SK-N-SH (cell line): ENCODE measurements around the gene CRYBG1. TPM values are rescaled to one million over a fixed set of nuclear protein-coding genes. Genes with fewer than 3 reads are reported as not detected.

ENCODE experiments used
- CTCF ChIA-PET: fragments of 300-600, 350-600 bp; formaldehyde crosslinking; extraction: SDS; loops from one replicate; lab custom pipeline; 2021; lab: Yijun Ruan, JAX
- POLR2A ChIA-PET: fragments of 350-600 bp; sonication (Branson Sonifier 250); formaldehyde crosslinking; extraction: SDS; loops from one replicate; lab custom pipeline; 2020; ENCODE audit warnings: antibody characterized with exemption, inconsistent platforms; lab: Yijun Ruan, JAX
- DNase-seq: peaks from one replicate; pipeline ENCODE4 v3.0.0; 2012
- H2AFZ ChIP-seq: fragments of 200-600 bp; sonication (generic); 2 replicates; pipeline ENCODE4 v1.8.1; 2016; ENCODE audit warnings: antibody characterized with exemption, mild to moderate bottlenecking, low read depth
- H3F3A ChIP-seq: fragments of 200-600 bp; sonication (generic); replicated peaks from 2 replicates; pipeline ENCODE3; 2016; ENCODE audit warnings: antibody characterized with exemption, mild to moderate bottlenecking; ENCODE audit not compliant: insufficient read depth
- H3K27ac ChIP-seq, 2 experiments: fragments of 200-500 bp in 1 of 2; fragments of 200-600 bp in 1 of 2; sonication (Bioruptor generic) in 1 of 2; sonication (generic), shearing (Covaris generic) in 1 of 2; 2 replicates each; pipeline versions ENCODE4 v1.5.1 to v1.6.1; 2014 to 2016; ENCODE audit warnings: low read depth in 2 of 2, inconsistent platforms in 1 of 2, low read length in 1 of 2, mild to moderate bottlenecking in 1 of 2, mixed read lengths in 1 of 2
- H3K27me3 ChIP-seq: fragments of 200-600 bp; sonication (generic), shearing (Covaris generic); 2 replicates; pipeline ENCODE4 v1.6.1; 2016; ENCODE audit warnings: mixed run types; ENCODE audit not compliant: insufficient read depth
- H3K36me3 ChIP-seq, 2 experiments: fragments of 200-500 bp in 1 of 2; fragments of 200-600 bp in 1 of 2; sonication (Bioruptor generic) in 1 of 2; sonication (generic) in 1 of 2; replicated peaks in 1 of 2; 2 replicates each; pipeline versions ENCODE3 to v1.5.1; 2014 to 2016; ENCODE audit warnings: low read length in 1 of 2, mild to moderate bottlenecking in 1 of 2; ENCODE audit not compliant: insufficient read depth in 2 of 2, control insufficient read depth in 1 of 2
- H3K4me1 ChIP-seq, 2 experiments: fragments of 200-500 bp in 1 of 2; fragments of 200-600 bp in 1 of 2; sonication (Bioruptor generic) in 1 of 2; sonication (generic), shearing (Covaris generic) in 1 of 2; 2 replicates each; pipeline versions ENCODE4 v1.5.1 to v1.6.1; 2014 to 2016; ENCODE audit warnings: low read depth in 1 of 2, low read length in 1 of 2, mixed run types in 1 of 2; ENCODE audit not compliant: insufficient read depth in 2 of 2, control insufficient read depth in 1 of 2
- H3K4me2 ChIP-seq: fragments of 200-600 bp; sonication (generic), shearing (Covaris generic); 2 replicates; pipeline ENCODE4 v1.6.1; 2017; ENCODE audit warnings: mixed run types
- H3K4me3 ChIP-seq, 2 experiments: fragments of 200-500 bp in 1 of 2; fragments of 200-600 bp in 1 of 2; sonication (Bioruptor generic) in 1 of 2; sonication (generic), shearing (Covaris generic) in 1 of 2; 2 replicates each; pipeline versions ENCODE4 v1.5.1 to v1.8.1; 2014 to 2016; ENCODE audit warnings: low read depth in 2 of 2, inconsistent platforms in 1 of 2, low read length in 1 of 2, mild to moderate bottlenecking in 1 of 2, mixed read lengths in 1 of 2, moderate library complexity in 1 of 2
- H3K79me2 ChIP-seq: fragments of 200-600 bp; sonication (generic); 2 replicates; pipeline ENCODE4 v1.8.1; 2017; ENCODE audit warnings: mild to moderate bottlenecking; ENCODE audit not compliant: insufficient read depth
- H3K9ac ChIP-seq: fragments of 200-600 bp; sonication (generic); 2 replicates; pipeline ENCODE4 v1.6.1; 2017; ENCODE audit warnings: mixed run types
- H3K9me2 ChIP-seq: fragments of 200-600 bp; sonication (generic); 2 replicates; pipeline ENCODE4 v1.6.1; 2017; ENCODE audit warnings: mixed run types
- H3K9me3 ChIP-seq: fragments of 200-600 bp; sonication (generic); 2 replicates; pipeline ENCODE4 v1.6.1; 2017; ENCODE audit warnings: mixed run types, mild to moderate bottlenecking, moderate library complexity
- H4K20me1 ChIP-seq: fragments of 200-600 bp; sonication (generic); 2 replicates; pipeline ENCODE4 v1.6.1; 2017; ENCODE audit warnings: mild to moderate bottlenecking, mixed run types; ENCODE audit not compliant: insufficient read depth
- CHD2 ChIP-seq: fragments of 150-350 bp; IDR thresholded peaks from 2 replicates; pipeline ENCODE4 v1.6.1; 2018; ENCODE audit warnings: low read length; ENCODE audit not compliant: partially characterized antibody
- EZH2phosphoT487 ChIP-seq: fragments of 200-600 bp; sonication (generic); IDR thresholded peaks from 2 replicates; pipeline ENCODE4 v1.6.1; 2017; ENCODE audit warnings: low read depth, mixed run types, mild to moderate bottlenecking, antibody characterized with exemption, moderate library complexity, borderline replicate concordance
- FOXM1 ChIP-seq: IDR thresholded peaks from 2 replicates; pipeline ENCODE4 v1.4.0; 2012; ENCODE audit warnings: low read depth, mild to moderate bottlenecking
- GATA2 ChIP-seq: sonication (generic); formaldehyde crosslinking; IDR thresholded peaks from 2 replicates; pipeline ENCODE4 v1.5.0; 2020; ENCODE audit warnings: mild to moderate bottlenecking, missing genetic modification reagents
- JUND ChIP-seq: IDR thresholded peaks from 2 replicates; pipeline ENCODE4 v1.4.0; 2012
- POLR2AphosphoS5 ChIP-seq: IDR thresholded peaks from 2 replicates; pipeline ENCODE4 v1.6.1; 2012; ENCODE audit warnings: low read depth, low read length
- RAD21 ChIP-seq: IDR thresholded peaks from 2 replicates; pipeline ENCODE4 v1.6.1; 2012; ENCODE audit warnings: mild to moderate bottlenecking, low read length
- RCOR1 ChIP-seq: fragments of 150-350 bp; IDR thresholded peaks from 2 replicates; pipeline ENCODE4 v1.6.1; 2017; ENCODE audit warnings: antibody characterized with exemption, low read length
- RXRA ChIP-seq: IDR thresholded peaks from 2 replicates; pipeline ENCODE4 v1.4.0; 2012; ENCODE audit warnings: low read depth, mild to moderate bottlenecking, borderline replicate concordance
- TCF12 ChIP-seq: IDR thresholded peaks from 2 replicates; pipeline ENCODE4 v1.4.0; 2012
- YY1 ChIP-seq: IDR thresholded peaks from 2 replicates; pipeline ENCODE4 v1.4.0; 2012; ENCODE audit warnings: low read depth, mild to moderate bottlenecking
- WGBS: methylation state at CpG from one replicate; pipeline ENCODE4 v1.1.6; 2017; ENCODE audit warnings: low lambda C conversion rate; 5-methylcytosine and 5-hydroxymethylcytosine counted together
- polyA plus RNA-seq, 3 experiments: library from polyadenylated mRNA; depleted of rRNA; stranded (reverse); fragments of >200 nt; gene quantifications; 2 replicates each; pipeline ENCODE4 v1.2.3, GENCODE V29; 2012
- TF ChIP-seq, protein P1 (sequence below): IDR thresholded peaks from 2 replicates; pipeline ENCODE4 v1.6.1; 2012; ENCODE audit warnings: mild to moderate bottlenecking, low read depth, low read length, moderate library complexity
- TF ChIP-seq, protein P2 (sequence below): IDR thresholded peaks from 2 replicates; pipeline ENCODE4; 2012
- TF ChIP-seq, protein P3 (sequence below): fragments of 150-350 bp; IDR thresholded peaks from 2 replicates; pipeline ENCODE4 v1.6.1; 2017; ENCODE audit warnings: antibody characterized with exemption, low read length, low read depth, borderline replicate concordance
- TF ChIP-seq, protein P4 (sequence below): IDR thresholded peaks from 2 replicates; pipeline ENCODE4 v1.4.0; 2012; ENCODE audit warnings: low read depth, borderline replicate concordance

CRYBG1 gene
- polyA plus RNA-seq, 1 of the 3 experiments (the other 2 are of a cell fraction): 13.8 TPM

DNA sequence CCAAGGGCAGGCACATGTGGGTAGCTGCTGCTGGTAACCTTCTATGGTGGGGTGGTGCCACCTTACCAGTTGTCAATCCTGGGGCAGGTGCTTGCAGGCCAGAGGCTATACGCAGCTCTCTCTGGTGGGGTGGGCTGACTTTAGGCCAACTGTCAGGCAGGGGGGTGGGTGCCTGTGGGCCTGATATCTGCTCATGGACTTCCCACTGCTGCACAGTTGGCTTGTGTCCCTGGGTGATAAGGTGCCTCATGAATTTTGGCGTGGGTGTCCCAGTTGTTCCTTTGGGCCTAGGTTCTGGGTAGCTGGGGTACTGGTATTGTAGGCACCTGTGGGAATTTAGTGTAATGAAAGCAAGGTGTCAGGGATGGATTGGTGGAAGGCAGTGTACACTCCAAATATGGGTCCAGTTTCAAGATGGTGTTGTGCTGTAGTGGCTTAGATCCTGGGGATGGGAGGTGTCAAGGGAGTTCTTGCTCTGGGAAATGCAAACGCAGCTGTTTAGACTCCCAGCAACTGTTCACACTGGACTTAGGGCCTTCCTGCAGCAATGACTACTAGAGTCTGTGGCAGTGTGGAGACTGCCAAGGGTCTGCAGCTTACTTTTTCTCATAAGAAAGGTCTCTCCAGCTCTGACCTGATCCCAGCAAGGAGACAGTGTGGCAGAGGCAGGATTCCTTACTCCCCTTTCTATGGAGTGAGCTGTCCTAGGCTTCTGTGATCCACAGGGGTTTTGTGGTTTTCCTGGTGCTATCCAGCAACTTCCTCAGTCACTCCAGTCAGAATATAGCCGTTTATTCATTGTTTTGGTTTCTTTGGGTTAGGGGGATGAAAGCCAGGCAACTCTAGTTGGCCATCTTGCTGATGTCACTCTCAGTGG lies 128.2 kb downstream of the CRYBG1 start:
- no peaks in the 10 kb centered on the region for H4K20me1 ChIP-seq
- H3K9me3 ChIP-seq: no peaks in the 10 kb centered on the region
- no peak overlapping the region for H2AFZ ChIP-seq
- H3K27ac ChIP-seq: no peak overlapping the region
- no peak overlapping the region for H3K4me3 ChIP-seq
- no peak for TF ChIP-seq RXRA
- TF ChIP-seq, protein P1, sequence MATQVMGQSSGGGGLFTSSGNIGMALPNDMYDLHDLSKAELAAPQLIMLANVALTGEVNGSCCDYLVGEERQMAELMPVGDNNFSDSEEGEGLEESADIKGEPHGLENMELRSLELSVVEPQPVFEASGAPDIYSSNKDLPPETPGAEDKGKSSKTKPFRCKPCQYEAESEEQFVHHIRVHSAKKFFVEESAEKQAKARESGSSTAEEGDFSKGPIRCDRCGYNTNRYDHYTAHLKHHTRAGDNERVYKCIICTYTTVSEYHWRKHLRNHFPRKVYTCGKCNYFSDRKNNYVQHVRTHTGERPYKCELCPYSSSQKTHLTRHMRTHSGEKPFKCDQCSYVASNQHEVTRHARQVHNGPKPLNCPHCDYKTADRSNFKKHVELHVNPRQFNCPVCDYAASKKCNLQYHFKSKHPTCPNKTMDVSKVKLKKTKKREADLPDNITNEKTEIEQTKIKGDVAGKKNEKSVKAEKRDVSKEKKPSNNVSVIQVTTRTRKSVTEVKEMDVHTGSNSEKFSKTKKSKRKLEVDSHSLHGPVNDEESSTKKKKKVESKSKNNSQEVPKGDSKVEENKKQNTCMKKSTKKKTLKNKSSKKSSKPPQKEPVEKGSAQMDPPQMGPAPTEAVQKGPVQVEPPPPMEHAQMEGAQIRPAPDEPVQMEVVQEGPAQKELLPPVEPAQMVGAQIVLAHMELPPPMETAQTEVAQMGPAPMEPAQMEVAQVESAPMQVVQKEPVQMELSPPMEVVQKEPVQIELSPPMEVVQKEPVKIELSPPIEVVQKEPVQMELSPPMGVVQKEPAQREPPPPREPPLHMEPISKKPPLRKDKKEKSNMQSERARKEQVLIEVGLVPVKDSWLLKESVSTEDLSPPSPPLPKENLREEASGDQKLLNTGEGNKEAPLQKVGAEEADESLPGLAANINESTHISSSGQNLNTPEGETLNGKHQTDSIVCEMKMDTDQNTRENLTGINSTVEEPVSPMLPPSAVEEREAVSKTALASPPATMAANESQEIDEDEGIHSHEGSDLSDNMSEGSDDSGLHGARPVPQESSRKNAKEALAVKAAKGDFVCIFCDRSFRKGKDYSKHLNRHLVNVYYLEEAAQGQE: peak; percentile 78; the same call in 1 of the 2 replicates
- 0 out of 4 replicates have a peak, but pooled peaks cover 0 to 4% of the 10 kb centered on the region in 2 experiments for H3K4me1 ChIP-seq
- CTCF ChIA-PET: no interaction called here
- POLR2A ChIA-PET: no interaction called here
- no peak overlapping the region for H3K9ac ChIP-seq
- H3F3A ChIP-seq: no peaks in the 10 kb centered on the region
- H3K9me2 ChIP-seq: no peaks in the 10 kb centered on the region
- no peaks in the 10 kb centered on the region for H3K36me3 ChIP-seq
- no peaks in the 10 kb centered on the region for H3K79me2 ChIP-seq
- H3K27me3 ChIP-seq: no peaks in the 10 kb centered on the region
- 62% methylated on average over 3 of the region's 4 CpGs for WGBS
- H3K4me2 ChIP-seq: no peak overlapping the region
- DNase-seq: no peak

DNA sequence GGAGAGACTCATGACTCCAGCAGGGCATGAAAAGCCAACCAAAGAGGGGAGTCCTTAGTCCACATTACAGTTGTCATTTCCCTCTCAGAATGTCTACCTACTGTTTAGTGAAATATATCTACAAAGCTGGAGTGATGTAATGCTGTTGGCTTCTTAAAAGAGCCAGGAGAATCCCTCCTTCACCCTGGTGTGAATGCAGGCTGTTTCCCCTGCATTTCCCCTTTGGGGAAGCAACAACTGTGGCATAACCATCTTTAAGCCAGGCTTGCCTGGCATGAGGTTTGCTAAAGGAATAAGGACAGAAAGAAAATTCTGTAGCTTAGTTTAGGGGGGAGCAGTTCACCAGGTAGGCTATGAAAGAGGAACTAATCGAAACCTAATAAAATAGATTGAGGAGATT lies 129.5 kb downstream of the CRYBG1 start:
- peaks cover 3% of the 10 kb centered on the region; the same call in 1 of the 2 replicates for H3K9me3 ChIP-seq
- no peaks in the 10 kb centered on the region for H4K20me1 ChIP-seq
- POLR2A ChIA-PET: no interaction called here
- no peak overlapping the region for H3K27ac ChIP-seq
- no peak overlapping the region for H3K4me2 ChIP-seq
- CTCF ChIA-PET: interaction anchor here (1.6 kb wide), 1 partner anchor 45 kb away, joined by 5 read pairs; no protein-coding TSS in a partner anchor
- 23% methylated on average over 1 of the region's 1 CpG for WGBS
- H3K4me1 ChIP-seq: 0 out of 4 replicates have a peak, but pooled peaks cover 0 to 4% of the 10 kb centered on the region in 2 experiments
- no peaks in the 10 kb centered on the region for H3K36me3 ChIP-seq
- H3K9me2 ChIP-seq: no peaks in the 10 kb centered on the region
- no peak for DNase-seq
- H3F3A ChIP-seq: no peaks in the 10 kb centered on the region
- no peak overlapping the region for H3K9ac ChIP-seq
- no peaks in the 10 kb centered on the region for H3K27me3 ChIP-seq
- no peak overlapping the region for H3K4me3 ChIP-seq
- no peak overlapping the region for H2AFZ ChIP-seq
- H3K79me2 ChIP-seq: no peaks in the 10 kb centered on the region
- TF ChIP-seq EZH2phosphoT487: no peak

DNA sequence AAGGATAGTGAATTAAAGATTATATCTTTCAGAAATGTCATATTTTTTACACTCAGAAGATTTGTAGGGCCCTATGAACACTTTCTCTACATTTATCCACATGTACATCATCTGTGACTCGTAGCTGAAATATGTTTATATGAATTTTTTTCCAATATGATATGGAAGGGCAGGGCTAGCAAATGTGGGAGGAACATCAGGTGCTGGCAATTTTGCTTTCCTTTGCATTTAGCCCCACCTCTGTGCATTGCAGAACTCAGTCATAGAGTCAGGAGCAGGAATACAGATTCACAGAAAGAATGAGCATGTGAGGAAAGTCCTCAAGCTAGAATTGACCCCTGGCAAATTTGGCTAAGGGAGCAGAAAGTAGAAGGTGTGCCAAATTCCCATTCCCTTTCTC lies 129.9 kb downstream of the CRYBG1 start:
- no peak overlapping the region for H3K27ac ChIP-seq
- CTCF ChIA-PET: interaction anchor here (1.6 kb wide), 1 partner anchor 45 kb away, joined by 5 read pairs; no protein-coding TSS in a partner anchor
- no peaks in the 10 kb centered on the region for H3K9me2 ChIP-seq
- H3K79me2 ChIP-seq: no peaks in the 10 kb centered on the region
- no peak overlapping the region for H3K4me3 ChIP-seq
- no peak overlapping the region for H2AFZ ChIP-seq
- H3K9ac ChIP-seq: no peak overlapping the region
- no peak for DNase-seq
- H3F3A ChIP-seq: no peaks in the 10 kb centered on the region
- WGBS: 13% methylated on average over 1 of the region's 1 CpG
- no peaks in the 10 kb centered on the region for H4K20me1 ChIP-seq
- H3K4me1 ChIP-seq: 0 out of 4 replicates have a peak, but pooled peaks cover 0 to 4% of the 10 kb centered on the region in 2 experiments
- peaks cover 3% of the 10 kb centered on the region; the same call in 1 of the 2 replicates for H3K9me3 ChIP-seq
- H3K27me3 ChIP-seq: no peaks in the 10 kb centered on the region
- H3K4me2 ChIP-seq: no peak overlapping the region
- H3K36me3 ChIP-seq: no peaks in the 10 kb centered on the region
- POLR2A ChIA-PET: no interaction called here
- TF ChIP-seq POLR2AphosphoS5 (no peak), TCF12 (no peak), RAD21 (no peak), YY1 (no peak), GATA2 (CRISPR knock-in tag) (no peak), RCOR1 (no peak), CHD2 (no peak), FOXM1 (no peak), JUND (no peak)
- TF ChIP-seq, protein P2, sequence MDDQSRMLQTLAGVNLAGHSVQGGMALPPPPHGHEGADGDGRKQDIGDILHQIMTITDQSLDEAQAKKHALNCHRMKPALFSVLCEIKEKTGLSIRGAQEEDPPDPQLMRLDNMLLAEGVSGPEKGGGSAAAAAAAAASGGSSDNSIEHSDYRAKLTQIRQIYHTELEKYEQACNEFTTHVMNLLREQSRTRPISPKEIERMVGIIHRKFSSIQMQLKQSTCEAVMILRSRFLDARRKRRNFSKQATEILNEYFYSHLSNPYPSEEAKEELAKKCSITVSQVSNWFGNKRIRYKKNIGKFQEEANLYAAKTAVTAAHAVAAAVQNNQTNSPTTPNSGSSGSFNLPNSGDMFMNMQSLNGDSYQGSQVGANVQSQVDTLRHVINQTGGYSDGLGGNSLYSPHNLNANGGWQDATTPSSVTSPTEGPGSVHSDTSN: no peak
- TF ChIP-seq, protein P3, sequence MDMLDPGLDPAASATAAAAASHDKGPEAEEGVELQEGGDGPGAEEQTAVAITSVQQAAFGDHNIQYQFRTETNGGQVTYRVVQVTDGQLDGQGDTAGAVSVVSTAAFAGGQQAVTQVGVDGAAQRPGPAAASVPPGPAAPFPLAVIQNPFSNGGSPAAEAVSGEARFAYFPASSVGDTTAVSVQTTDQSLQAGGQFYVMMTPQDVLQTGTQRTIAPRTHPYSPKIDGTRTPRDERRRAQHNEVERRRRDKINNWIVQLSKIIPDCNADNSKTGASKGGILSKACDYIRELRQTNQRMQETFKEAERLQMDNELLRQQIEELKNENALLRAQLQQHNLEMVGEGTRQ: no peak
- TF ChIP-seq, protein P4, sequence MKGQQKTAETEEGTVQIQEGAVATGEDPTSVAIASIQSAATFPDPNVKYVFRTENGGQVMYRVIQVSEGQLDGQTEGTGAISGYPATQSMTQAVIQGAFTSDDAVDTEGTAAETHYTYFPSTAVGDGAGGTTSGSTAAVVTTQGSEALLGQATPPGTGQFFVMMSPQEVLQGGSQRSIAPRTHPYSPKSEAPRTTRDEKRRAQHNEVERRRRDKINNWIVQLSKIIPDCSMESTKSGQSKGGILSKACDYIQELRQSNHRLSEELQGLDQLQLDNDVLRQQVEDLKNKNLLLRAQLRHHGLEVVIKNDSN: no peak
